NB4 (cell line): ENCODE measurements around the gene GRAPL.
"Not testable (repeated sequence)": the region's sequence is repeated elsewhere in the genome, so short reads cannot be mapped to it uniquely, and the experiment has no call there.

Source experiments
- CTCF ChIP-seq: IDR thresholded peaks from one replicate; pipeline ENCODE4 v1.5.1; 2012; ENCODE audit warnings: low read depth, low read length
- MYC ChIP-seq: IDR thresholded peaks from 2 replicates; pipeline ENCODE4 v1.6.1; 2011; ENCODE audit warnings: low read depth, low read length
- POLR2A ChIP-seq: IDR thresholded peaks from 2 replicates; pipeline ENCODE4 v1.6.1; 2011; ENCODE audit warnings: mild to moderate bottlenecking; ENCODE audit not compliant: insufficient read length; ENCODE audit errors: extremely low read depth

GRCh38 chr17:19203429-19203828, 76.0 kb downstream of the GRAPL start:
- TF ChIP-seq CTCF, POLR2A, MYC: not testable (repeated sequence)
